Natural killer cell (primary cell): Measurements from ENCODE around the gene AMOTL2. TPM values are rescaled to one million over a fixed set of nuclear protein-coding genes. Genes with fewer than 3 reads are reported as not detected.

Source experiments
- ATAC-seq, 3 donors: fragments of 150-1000 bp in 2 of 3; fragments of 200-7000 bp in 1 of 3; cut with Tn5 transposase; 1 replicate in 1 of 3; 2 replicates in 2 of 3; pipeline ENCODE4 v1.10.0; 2021; ENCODE audit warnings: mild to moderate bottlenecking in 2 of 3, moderate library complexity in 2 of 3
- DNase-seq, 2 donors: peaks; one replicate each; pipeline versions ENCODE4 v3.0.0 to v3.0.0-alpha.2; 2013 to 2021; ENCODE audit warnings: mixed read lengths in 1 of 2
- H3K27ac ChIP-seq: one replicate; pipeline ENCODE4 v1.5.1; 2013; ENCODE audit warnings: mild to moderate bottlenecking, low read length
- H3K27me3 ChIP-seq: one replicate; pipeline ENCODE4 v1.6.1; 2013; ENCODE audit warnings: low read length; ENCODE audit not compliant: control insufficient read depth, insufficient read depth
- H3K36me3 ChIP-seq: one replicate; pipeline ENCODE4 v1.6.1; 2013; ENCODE audit warnings: low read length; ENCODE audit not compliant: control insufficient read depth, insufficient read depth
- H3K4me1 ChIP-seq: one replicate; pipeline ENCODE4 v1.6.1; 2013; ENCODE audit warnings: low read length; ENCODE audit not compliant: control insufficient read depth, insufficient read depth
- H3K4me3 ChIP-seq: one replicate; pipeline ENCODE4 v1.5.1; 2013; ENCODE audit warnings: low read length
- H3K9me3 ChIP-seq: one replicate; pipeline ENCODE4 v1.6.1; 2013; ENCODE audit warnings: low read length; ENCODE audit not compliant: control insufficient read depth, insufficient read depth
- H3K27ac Mint-ChIP-seq, 2 donors: one replicate each; pipeline ENCODE4 v1.8.0; 2022; ENCODE audit warnings: mild to moderate bottlenecking in 2 of 2, mixed read lengths in 2 of 2, moderate library complexity in 1 of 2
- H3K27me3 Mint-ChIP-seq, 2 donors: one replicate each; pipeline ENCODE4 v1.8.0; 2022; ENCODE audit warnings: low read depth in 2 of 2, mixed read lengths in 2 of 2
- H3K36me3 Mint-ChIP-seq: one replicate; pipeline ENCODE4 v1.8.0; 2022; ENCODE audit warnings: mixed read lengths
- H3K4me1 Mint-ChIP-seq, 2 donors: one replicate each; pipeline ENCODE4 v1.8.0; 2022; ENCODE audit warnings: mixed read lengths in 2 of 2
- H3K4me3 Mint-ChIP-seq: one replicate; pipeline ENCODE4 v1.8.0; 2022; ENCODE audit warnings: mild to moderate bottlenecking, moderate library complexity, mixed read lengths
- H3K9me3 Mint-ChIP-seq, 2 donors: one replicate each; pipeline ENCODE4 v1.8.0; 2022; ENCODE audit warnings: mixed read lengths in 2 of 2
- CTCF ChIP-seq: fragments of 200-600 bp; IDR thresholded peaks from one replicate; pipeline ENCODE4 v1.8.0; 2022; ENCODE audit warnings: antibody characterized with exemption
- WGBS: methylation state at CpG from one replicate; pipeline ENCODE4 v1.1.7; 2013; ENCODE audit warnings: missing lambda C conversion rate; ENCODE audit not compliant: insufficient coverage; 5-methylcytosine and 5-hydroxymethylcytosine counted together
- intact Hi-C: fragments of 100-400 bp; cut with micrococcal nuclease; formaldehyde crosslinking; loops from one replicate; pipeline ENCODE4 v1.14.2; 2022
- total RNA-seq, 4 donors: library from RNA; stranded (reverse); fragments of 120-200 nt in 1 of 4; gene quantifications; one replicate each; pipeline versions ENCODE4 v1.2.3 to v1.2.4, GENCODE V29; 2013 to 2022

Gene AMOTL2
- total RNA-seq, 3 donors from 2014 or later (not counting 1 experiment from before 2014, with no cell fraction given): not detected

- ATAC-seq (no peak), DNase-seq (no peak)
- Mint-ChIP-seq H3K27ac (no peak overlapping the region), H3K4me3 (no peak overlapping the region), H3K9me3 (no peaks in the 10 kb centered on the region), H3K36me3 (no peaks in the 10 kb centered on the region), H3K4me1 (no peaks in the 10 kb centered on the region), H3K27me3 (peaks cover 9 to 14% of the 10 kb centered on the region in 2 donors)
- no peaks in the 10 kb centered on the region for H3K9me3 ChIP-seq
- TF ChIP-seq CTCF: no peak
- no peak overlapping the region for H3K4me3 ChIP-seq
- H3K27ac ChIP-seq: no peak overlapping the region
- peaks cover 3% of the 10 kb centered on the region for H3K4me1 ChIP-seq
- WGBS: no CpG with 5 or more reads among the region's 1 CpG
- H3K36me3 ChIP-seq: no peaks in the 10 kb centered on the region
- H3K27me3 ChIP-seq: no peaks in the 10 kb centered on the region
- intact Hi-C loops: no loop called here
These were observed 52.0 kb downstream of the AMOTL2 start for GRCh38 chr3:134322286-134322685.

DNA sequence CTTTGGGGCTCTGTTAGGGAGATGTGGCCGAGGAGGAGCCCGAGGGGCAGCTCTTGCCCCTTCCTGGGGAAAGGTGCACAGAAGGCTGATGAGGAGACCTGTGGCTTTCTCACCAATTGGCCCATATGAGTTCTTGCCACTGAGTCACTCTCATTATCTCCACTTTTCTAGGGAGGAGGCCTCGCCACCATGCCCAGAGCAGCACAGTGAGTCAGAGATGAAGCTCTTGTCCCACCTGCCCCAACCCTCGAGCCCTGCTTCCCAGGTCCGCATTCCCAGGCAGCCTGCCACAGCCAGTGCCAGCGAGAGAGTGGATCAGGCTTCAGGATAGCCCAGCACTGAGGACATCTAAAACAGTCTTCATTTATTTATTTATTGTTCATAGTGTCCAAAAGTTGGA lies 53.5 kb downstream of the AMOTL2 start:
- TF ChIP-seq CTCF: no peak
- H3K36me3 ChIP-seq: no peaks in the 10 kb centered on the region
- WGBS: 81% methylated on average over 5 of the region's 6 CpGs
- Mint-ChIP-seq H3K27ac (no peak overlapping the region), H3K4me1 (no peaks in the 10 kb centered on the region), H3K4me3 (no peak overlapping the region), H3K27me3 (peaks cover 15 to 19% of the 10 kb centered on the region in 2 donors), H3K36me3 (no peaks in the 10 kb centered on the region), H3K9me3 (no peaks in the 10 kb centered on the region)
- H3K4me1 ChIP-seq: no peaks in the 10 kb centered on the region
- DNase-seq (no peak), ATAC-seq (no peak)
- no peaks in the 10 kb centered on the region for H3K27me3 ChIP-seq
- no peak overlapping the region for H3K4me3 ChIP-seq
- intact Hi-C loops: no loop called here
- no peak overlapping the region for H3K27ac ChIP-seq
- H3K9me3 ChIP-seq: no peaks in the 10 kb centered on the region

DNA sequence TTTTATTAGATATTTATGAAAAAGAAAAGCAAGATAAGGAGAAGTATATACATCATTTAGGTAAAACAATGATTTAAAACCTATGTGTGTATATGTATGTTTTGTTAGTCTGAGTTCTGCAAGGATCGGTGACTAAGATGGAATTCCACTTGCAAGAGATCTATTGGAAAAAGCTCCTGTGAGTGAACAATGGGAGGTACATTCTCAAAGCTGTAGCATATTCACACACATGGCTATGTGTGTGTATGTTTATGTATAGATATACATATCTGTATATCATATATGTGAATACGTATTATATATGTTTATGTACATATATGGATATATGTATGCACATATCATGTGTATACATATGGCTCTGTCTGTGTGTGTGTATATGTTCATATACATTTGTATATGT lies 54.3 kb downstream of the AMOTL2 start:
- intact Hi-C loops: no loop called here
- H3K9me3 ChIP-seq: no peaks in the 10 kb centered on the region
- DNase-seq: no peak
- no peak for ATAC-seq
- TF ChIP-seq CTCF: no peak
- no peak overlapping the region for H3K27ac ChIP-seq
- Mint-ChIP-seq H3K36me3 (no peaks in the 10 kb centered on the region), H3K9me3 (no peaks in the 10 kb centered on the region), H3K27me3 (peaks cover 11 to 17% of the 10 kb centered on the region in 2 donors), H3K27ac (no peak overlapping the region), H3K4me1 (no peaks in the 10 kb centered on the region), H3K4me3 (no peak overlapping the region)
- H3K27me3 ChIP-seq: no peaks in the 10 kb centered on the region
- no peak overlapping the region for H3K4me3 ChIP-seq
- H3K4me1 ChIP-seq: no peaks in the 10 kb centered on the region
- H3K36me3 ChIP-seq: no peaks in the 10 kb centered on the region
- 100% methylated on average over 1 of the region's 2 CpGs for WGBS

DNA sequence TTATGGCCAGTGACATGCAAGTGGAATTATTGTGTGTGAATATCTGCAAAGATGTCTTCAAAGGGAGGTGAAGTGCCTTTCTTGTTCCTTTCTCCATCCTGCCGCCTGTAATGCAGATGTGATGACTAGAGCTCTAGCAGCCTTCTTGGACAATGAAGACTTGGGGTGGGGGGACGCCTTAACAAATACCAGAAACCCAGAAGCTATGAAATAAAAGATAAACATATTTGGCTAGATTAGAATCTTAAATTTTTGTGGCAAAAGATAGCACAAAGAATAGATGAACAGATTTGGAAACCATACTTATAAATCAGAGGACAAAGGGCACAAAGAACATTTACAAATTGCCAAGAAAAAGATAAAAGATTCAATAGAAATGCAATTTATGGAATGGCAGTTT lies 56.1 kb downstream of the AMOTL2 start:
- Mint-ChIP-seq H3K4me1 (peaks cover 0 to under 1% of the 10 kb centered on the region in 2 donors), H3K36me3 (no peaks in the 10 kb centered on the region), H3K9me3 (no peaks in the 10 kb centered on the region), H3K27me3 (peaks cover 22 to 24% of the 10 kb centered on the region in 2 donors), H3K4me3 (no peak overlapping the region), H3K27ac (no peak overlapping the region)
- H3K27ac ChIP-seq: no peak overlapping the region
- H3K27me3 ChIP-seq: peaks cover 3% of the 10 kb centered on the region
- WGBS: 100% methylated on average over 1 of the region's 2 CpGs
- no peaks in the 10 kb centered on the region for H3K36me3 ChIP-seq
- no peak for TF ChIP-seq CTCF
- DNase-seq (no peak), ATAC-seq (no peak)
- H3K4me1 ChIP-seq: no peaks in the 10 kb centered on the region
- H3K4me3 ChIP-seq: no peak overlapping the region
- no peaks in the 10 kb centered on the region for H3K9me3 ChIP-seq
- intact Hi-C loops: no loop called here
